Thoracic aorta (tissue), 2 donors: ENCODE data around the gene ISCA2. TPM values are rescaled to one million over a fixed set of nuclear protein-coding genes. Genes with fewer than 3 reads are reported as not detected.
A peak's percentile ranks its signal among the peaks of the same experiment; 100 is the strongest.
"Not testable (repeated sequence)": the region's sequence is repeated elsewhere in the genome, so short reads cannot be mapped to it uniquely, and the experiment has no call there.

Experiments used
- ATAC-seq: fragments of 150-250 bp; one replicate; pipeline ENCODE4 v1.8.0; 2017; ENCODE audit warnings: low read depth; ENCODE audit not compliant: insufficient number of reproducible peaks, low FRiP score
- DNase-seq: peaks from one replicate; pipeline ENCODE4 v3.0.0-alpha.2; 2020; ENCODE audit warnings: low spot score
- H3K27ac ChIP-seq, 2 donors: fragments of 200-600 bp; sonication (generic); 1 replicate in 1 of 2; 2 replicates in 1 of 2; pipeline ENCODE4 v1.5.1; 2016; ENCODE audit warnings: mild to moderate bottlenecking in 2 of 2, moderate library complexity in 2 of 2
- H3K27me3 ChIP-seq: fragments of 200-600 bp; sonication (generic); replicated peaks from 2 replicates; pipeline ENCODE4 v1.6.0; 2016; ENCODE audit warnings: mild to moderate bottlenecking; ENCODE audit not compliant: insufficient read depth
- H3K36me3 ChIP-seq: fragments of 200-600 bp; sonication (generic); one replicate; pipeline ENCODE4 v1.5.1; 2016
- H3K4me1 ChIP-seq, 2 donors: fragments of 200-600 bp; sonication (generic); 1 replicate in 1 of 2; 2 replicates in 1 of 2; pipeline versions ENCODE4 v1.5.1 to v1.6.0; 2016; ENCODE audit warnings: low read depth in 2 of 2, mild to moderate bottlenecking in 1 of 2; ENCODE audit not compliant: control insufficient read depth in 1 of 2
- H3K4me3 ChIP-seq: fragments of 200-600 bp; sonication (generic); 2 replicates; pipeline ENCODE4 v1.5.1; 2016; ENCODE audit warnings: mild to moderate bottlenecking
- H3K9me3 ChIP-seq: fragments of 200-600 bp; sonication (generic); 2 replicates; pipeline ENCODE4 v1.5.1; 2016
- total RNA-seq, 2 donors: library from RNA; depleted of rRNA; stranded (reverse); fragments of >200 nt; gene quantifications; one replicate each; pipeline versions ENCODE4 v1.1.0 to v1.2.3, GENCODE V29; 2016
- TF ChIP-seq, protein P1 (sequence below): fragments of 200-600 bp; sonication (generic); IDR thresholded peaks from one replicate; pipeline ENCODE4 v1.5.1; 2019; ENCODE audit warnings: antibody characterized with exemption

ISCA2 gene, protein sequence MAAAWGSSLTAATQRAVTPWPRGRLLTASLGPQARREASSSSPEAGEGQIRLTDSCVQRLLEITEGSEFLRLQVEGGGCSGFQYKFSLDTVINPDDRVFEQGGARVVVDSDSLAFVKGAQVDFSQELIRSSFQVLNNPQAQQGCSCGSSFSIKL
- 10 to 100 TPM in 1 of 2 donors, 1 to 10 TPM in 1; 6.5 to 22.2 TPM for total RNA-seq

DNA sequence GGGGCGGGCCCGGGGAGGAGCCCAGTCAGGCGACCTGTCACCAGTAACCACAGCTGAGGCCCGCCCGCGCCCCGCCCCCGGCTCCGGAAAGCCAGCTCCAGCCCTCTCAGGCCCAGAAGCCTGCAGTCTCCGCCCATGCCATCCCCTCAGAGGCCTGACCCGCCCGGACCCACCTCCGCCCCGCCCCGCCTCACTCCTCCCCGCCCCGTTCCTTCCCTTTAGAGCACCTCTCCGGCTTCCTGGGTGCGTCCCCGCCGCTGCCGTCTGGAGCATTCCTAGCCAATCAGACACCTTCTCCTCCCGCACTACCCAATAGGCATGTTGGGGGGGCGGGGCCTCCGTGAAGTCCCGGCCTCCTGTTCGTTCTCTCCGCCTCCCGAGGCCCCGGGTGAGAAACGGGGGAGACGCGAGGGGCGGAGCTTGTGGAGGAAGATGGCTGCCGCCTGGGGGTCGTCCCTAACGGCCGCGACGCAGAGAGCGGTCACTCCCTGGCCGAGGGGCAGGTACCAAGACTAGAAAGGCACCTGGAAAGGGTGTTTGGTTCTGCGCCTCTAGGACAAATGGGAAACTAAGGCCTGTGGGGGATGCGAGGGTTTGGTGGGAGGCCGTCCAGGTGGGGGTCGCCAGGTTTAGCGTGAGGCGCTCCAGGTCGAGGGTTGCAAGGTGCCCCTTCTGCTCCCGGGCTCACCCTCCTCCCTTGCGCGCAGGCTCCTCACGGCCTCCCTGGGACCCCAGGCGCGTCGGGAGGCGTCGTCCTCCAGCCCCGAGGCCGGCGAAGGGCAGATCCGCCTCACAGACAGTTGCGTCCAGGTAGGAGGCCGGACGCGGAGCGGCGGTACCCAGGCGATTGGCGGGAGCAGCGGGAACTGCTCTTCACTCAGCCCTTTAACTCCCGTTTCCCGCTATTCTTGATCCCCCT is at the start of gene ISCA2:
Gene ISCA2 (plus strand): TSS at position 423 of the 919 bp plus-strand sequence. CDS start 10 bp downstream, at position 433.
- H3K27ac ChIP-seq = peak within 1 kb of the TSS; percentile 91 to 93
- DNase-seq (peak; percentile 97), ATAC-seq (peak; percentile 98)
- no peaks in the 10 kb centered on the region for H3K27me3 ChIP-seq
- TF ChIP-seq, protein P1, sequence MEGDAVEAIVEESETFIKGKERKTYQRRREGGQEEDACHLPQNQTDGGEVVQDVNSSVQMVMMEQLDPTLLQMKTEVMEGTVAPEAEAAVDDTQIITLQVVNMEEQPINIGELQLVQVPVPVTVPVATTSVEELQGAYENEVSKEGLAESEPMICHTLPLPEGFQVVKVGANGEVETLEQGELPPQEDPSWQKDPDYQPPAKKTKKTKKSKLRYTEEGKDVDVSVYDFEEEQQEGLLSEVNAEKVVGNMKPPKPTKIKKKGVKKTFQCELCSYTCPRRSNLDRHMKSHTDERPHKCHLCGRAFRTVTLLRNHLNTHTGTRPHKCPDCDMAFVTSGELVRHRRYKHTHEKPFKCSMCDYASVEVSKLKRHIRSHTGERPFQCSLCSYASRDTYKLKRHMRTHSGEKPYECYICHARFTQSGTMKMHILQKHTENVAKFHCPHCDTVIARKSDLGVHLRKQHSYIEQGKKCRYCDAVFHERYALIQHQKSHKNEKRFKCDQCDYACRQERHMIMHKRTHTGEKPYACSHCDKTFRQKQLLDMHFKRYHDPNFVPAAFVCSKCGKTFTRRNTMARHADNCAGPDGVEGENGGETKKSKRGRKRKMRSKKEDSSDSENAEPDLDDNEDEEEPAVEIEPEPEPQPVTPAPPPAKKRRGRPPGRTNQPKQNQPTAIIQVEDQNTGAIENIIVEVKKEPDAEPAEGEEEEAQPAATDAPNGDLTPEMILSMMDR = no peak
- peaks cover 22 to 47% of the 10 kb centered on the region in 2 donors for H3K4me1 ChIP-seq
- peak within 1 kb of the TSS; percentile 90 for H3K4me3 ChIP-seq
- H3K9me3 ChIP-seq = no peaks in the 10 kb centered on the region
- no peaks in the 10 kb centered on the region for H3K36me3 ChIP-seq

DNA sequence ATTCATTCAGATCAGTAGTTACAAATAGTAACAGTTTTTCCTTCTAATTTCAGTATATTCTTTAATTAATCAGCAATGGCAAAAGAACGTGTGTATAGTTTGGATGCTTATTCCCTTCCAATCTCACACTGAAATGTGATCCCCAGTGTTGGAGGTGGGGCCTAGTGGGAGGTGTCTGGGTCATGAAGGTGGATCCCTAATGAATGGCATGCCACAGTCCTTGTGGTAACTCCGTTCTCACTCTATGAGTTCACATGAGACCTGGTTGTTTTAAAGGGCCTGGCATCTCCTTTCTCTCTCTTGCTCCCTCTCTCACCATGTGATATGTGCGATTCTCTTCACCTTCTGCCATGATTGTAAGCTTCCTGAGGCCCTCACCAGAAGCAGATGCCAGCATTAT is 48.7 kb upstream of the ISCA2 start:
- no peak overlapping the region for H3K4me3 ChIP-seq
- TF ChIP-seq, protein P1 = no peak
- H3K27ac ChIP-seq = no peak overlapping the region
- ATAC-seq (no peak), DNase-seq (no peak)
- H3K4me1 ChIP-seq = no peaks in the 10 kb centered on the region
- H3K27me3 ChIP-seq = no peaks in the 10 kb centered on the region
- no peaks in the 10 kb centered on the region for H3K9me3 ChIP-seq
- no peaks in the 10 kb centered on the region for H3K36me3 ChIP-seq

DNA sequence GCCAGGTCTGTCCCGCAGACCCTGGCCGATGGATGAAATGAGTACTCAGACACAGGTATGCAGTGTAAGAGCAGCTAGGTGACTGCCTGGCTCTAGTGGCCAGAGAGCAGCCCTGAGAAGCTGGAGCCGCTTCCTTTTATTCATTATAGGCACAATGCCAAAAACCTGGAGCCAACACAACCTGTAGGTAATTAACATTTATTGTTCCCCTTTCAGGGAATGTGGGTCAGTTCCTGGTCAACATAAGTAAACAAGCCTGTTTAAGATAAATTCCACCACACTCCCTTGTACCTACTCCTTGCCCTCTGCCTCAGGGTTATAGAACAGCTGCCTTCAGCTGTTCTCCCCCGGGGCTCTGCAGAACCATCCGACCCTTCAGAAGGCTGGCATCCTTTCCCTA is 39.2 kb upstream of the ISCA2 start:
- not testable (repeated sequence) for H3K27ac ChIP-seq, H3K27me3 ChIP-seq, H3K36me3 ChIP-seq, H3K4me1 ChIP-seq, H3K4me3 ChIP-seq, DNase-seq, H3K9me3 ChIP-seq, ATAC-seq

DNA sequence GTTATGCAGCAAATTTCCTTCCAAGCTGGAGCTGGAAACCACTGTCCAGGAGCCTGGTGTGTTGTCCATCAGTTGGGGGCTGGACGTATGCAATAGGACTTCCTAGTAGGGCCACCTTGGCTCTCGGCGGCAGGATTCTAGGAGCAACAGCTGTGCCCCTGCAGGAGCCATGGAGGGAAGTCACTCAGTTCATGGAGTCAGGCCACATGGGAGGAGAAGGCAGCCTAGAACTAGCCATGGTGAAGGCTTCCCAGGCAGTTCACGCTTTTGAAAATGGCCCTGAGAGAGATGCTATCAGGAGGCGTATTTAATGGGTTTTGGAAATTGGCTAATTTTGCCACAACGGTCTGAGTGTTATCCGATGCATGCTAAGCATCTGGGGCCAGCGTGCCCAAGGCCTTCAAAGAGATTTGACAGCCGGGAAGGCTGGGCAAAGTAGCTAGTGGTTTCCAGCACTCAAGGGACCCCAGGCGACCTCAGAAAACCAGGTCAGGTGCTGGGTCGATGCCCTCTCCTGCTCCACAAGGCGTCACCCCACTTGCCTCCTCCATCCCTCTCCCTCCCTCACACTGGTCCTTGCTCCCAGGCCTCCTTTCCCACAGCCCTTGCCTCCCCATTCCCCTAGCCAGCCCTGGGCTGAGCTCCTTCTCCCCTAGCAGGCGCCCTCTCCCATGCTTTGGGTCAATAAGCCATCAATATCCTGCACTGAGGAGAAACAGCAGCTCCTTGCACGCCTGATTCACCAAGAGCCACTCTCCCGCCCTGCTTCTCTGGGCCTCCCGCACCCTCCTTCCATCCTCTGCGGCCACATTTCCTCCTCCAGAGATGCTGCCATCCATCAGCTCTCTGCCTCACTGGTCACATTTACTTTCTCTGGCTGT is 36.6 kb upstream of the ISCA2 start:
- TF ChIP-seq, protein P1 = no peak
- H3K27me3 ChIP-seq = no peaks in the 10 kb centered on the region
- H3K9me3 ChIP-seq = no peaks in the 10 kb centered on the region
- no peak overlapping the region for H3K4me3 ChIP-seq
- H3K36me3 ChIP-seq = no peaks in the 10 kb centered on the region
- no peak for ATAC-seq
- DNase-seq = no peak
- no peak overlapping the region for H3K27ac ChIP-seq
- H3K4me1 ChIP-seq = no peaks in the 10 kb centered on the region

DNA sequence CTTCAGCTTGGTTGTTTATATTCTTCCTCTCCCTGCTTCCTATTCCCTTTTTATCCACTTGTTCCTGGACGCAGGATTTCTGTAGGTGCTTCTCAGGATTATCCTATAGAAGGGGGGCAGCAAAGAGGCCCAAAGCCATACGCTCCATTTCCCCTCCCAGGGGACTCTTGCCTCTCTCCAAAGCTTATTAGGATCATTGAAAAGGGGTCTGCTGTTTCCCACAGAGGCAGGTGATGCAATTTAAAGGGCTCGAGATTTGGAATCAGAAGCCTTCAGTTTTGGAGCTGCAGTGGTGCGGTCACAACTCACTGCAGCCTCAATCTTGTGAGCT is 36.0 kb upstream of the ISCA2 start:
- no peaks in the 10 kb centered on the region for H3K9me3 ChIP-seq
- no peak for DNase-seq
- no peak overlapping the region for H3K27ac ChIP-seq
- TF ChIP-seq, protein P1 = no peak
- H3K36me3 ChIP-seq = no peaks in the 10 kb centered on the region
- ATAC-seq = no peak
- no peaks in the 10 kb centered on the region for H3K27me3 ChIP-seq
- H3K4me3 ChIP-seq = no peak overlapping the region
- no peaks in the 10 kb centered on the region for H3K4me1 ChIP-seq
